Pancreas (tissue), 10 donors: Measurements from ENCODE around the gene UBTFL1. TPM values are rescaled to one million over a fixed set of nuclear protein-coding genes. Genes with fewer than 3 reads are reported as not detected.
A peak's percentile ranks its signal among the peaks of the same experiment; 100 is the strongest.
"Not testable (repeated sequence)": the region's sequence is repeated elsewhere in the genome, so short reads cannot be mapped to it uniquely, and the experiment has no call there.

Source experiments
- ATAC-seq, 4 donors: fragments of 200-7000 bp; cut with Tn5 transposase; one replicate each; pipeline versions ENCODE4 v1.8.0 to v1.9.1; 2020; ENCODE audit warnings: mild to moderate bottlenecking in 4 of 4, moderate library complexity in 4 of 4
- DNase-seq, 6 donors: peaks; one replicate each; pipeline ENCODE4 v3.0.0-alpha.2; 2020
- FAIRE-seq: peaks from 2 replicates; lab custom pipeline; 2012; peaks lifted over from hg19 to GRCh38; lab: Jason Lieb, UNC
- H3K27ac ChIP-seq, 4 donors: fragments of 200-600 bp; sonication (generic); 1 replicate in 3 of 4; 2 replicates in 1 of 4; pipeline versions ENCODE4 v1.5.0 to v1.8.0; 2020
- H3K27me3 ChIP-seq, 4 donors: fragments of 200-600 bp; one replicate each; pipeline ENCODE4 v1.8.0; 2021
- H3K36me3 ChIP-seq, 3 donors: fragments of 200-600 bp; sonication (generic) in 1 of 3; one replicate each; pipeline versions ENCODE4 v1.5.0 to v1.8.0; 2020 to 2021
- H3K4me1 ChIP-seq, 3 donors: fragments of 200-600 bp; one replicate each; pipeline ENCODE4 v1.8.0; 2021
- H3K4me3 ChIP-seq, 4 donors: fragments of 200-600 bp; sonication (generic) in 2 of 4; one replicate each; pipeline versions ENCODE4 v1.5.0 to v1.8.0; 2020 to 2021
- H3K9me3 ChIP-seq, 4 donors: fragments of 200-600 bp; one replicate each; pipeline ENCODE4 v1.8.0; 2021
- WGBS, 2 donors: extraction: QIAGEN DNeasy Blood & Tissue Kit; methylation state at CpG; one replicate each; pipeline ENCODE4 v1.1.7; 2013; 5-methylcytosine and 5-hydroxymethylcytosine counted together
- intact Hi-C, 3 donors: fragments of 100-400 bp; cut with DNase I; formaldehyde crosslinking; loops; one replicate each; pipeline versions ENCODE4 v1.11.1 to v1.14.2; 2022
- polyA plus RNA-seq, 2 donors: library from polyadenylated mRNA; stranded (reverse); fragments of 200-250 nt; gene quantifications; one replicate each; pipeline ENCODE4 v1.2.3, GENCODE V29; 2013
- total RNA-seq, 6 donors: library from RNA; stranded (reverse); fragmentation: NEBNext Ultra II Directional in 4 of 6; extraction: Animal tissue kit (Norgen Biotek cat#: 25700) in 4 of 6; gene quantifications; one replicate each; pipeline versions ENCODE4 v1.2.1 to v1.2.4, GENCODE V29; 2021 to 2023
- TF ChIP-seq, protein P1 (sequence below), 4 donors: fragments of 200-600 bp; sonication (generic) in 3 of 4; IDR thresholded peaks; one replicate each; pipeline versions ENCODE4 v1.5.0 to v1.8.0; 2021; ENCODE audit warnings: antibody characterized with exemption in 4 of 4
- donor health status: healthy with polysubstance abuse.
- donor health status: DM: no; HTN: no; CAD: no; lungs with moderate emphysema.
- donor health status: DM: no; HTN: no; CAD: no.
- donor health status: control.
- donor health status: control.
- donor health status: Bipolar disorder and iron deficiency.
- donor health status: DM: yes; HTN: yes; CAD: no.
- donor health status: DM: no; HTN: no; CAD: no.
- donor health status: DM: no; HTN: no; CAD: no.
- donor health status: DM: yes; HTN: yes; CAD: no.

UBTFL1 gene, protein sequence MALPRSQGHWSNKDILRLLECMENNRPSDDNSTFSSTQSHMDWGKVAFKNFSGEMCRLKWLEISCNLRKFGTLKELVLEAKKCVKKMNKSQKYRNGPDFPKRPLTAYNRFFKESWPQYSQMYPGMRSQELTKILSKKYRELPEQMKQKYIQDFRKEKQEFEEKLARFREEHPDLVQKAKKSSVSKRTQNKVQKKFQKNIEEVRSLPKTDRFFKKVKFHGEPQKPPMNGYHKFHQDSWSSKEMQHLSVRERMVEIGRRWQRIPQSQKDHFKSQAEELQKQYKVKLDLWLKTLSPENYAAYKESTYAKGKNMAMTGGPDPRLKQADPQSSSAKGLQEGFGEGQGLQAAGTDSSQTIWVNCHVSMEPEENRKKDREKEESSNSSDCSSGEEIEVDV
- total RNA-seq = not detected
- polyA plus RNA-seq = not detected

DNA sequence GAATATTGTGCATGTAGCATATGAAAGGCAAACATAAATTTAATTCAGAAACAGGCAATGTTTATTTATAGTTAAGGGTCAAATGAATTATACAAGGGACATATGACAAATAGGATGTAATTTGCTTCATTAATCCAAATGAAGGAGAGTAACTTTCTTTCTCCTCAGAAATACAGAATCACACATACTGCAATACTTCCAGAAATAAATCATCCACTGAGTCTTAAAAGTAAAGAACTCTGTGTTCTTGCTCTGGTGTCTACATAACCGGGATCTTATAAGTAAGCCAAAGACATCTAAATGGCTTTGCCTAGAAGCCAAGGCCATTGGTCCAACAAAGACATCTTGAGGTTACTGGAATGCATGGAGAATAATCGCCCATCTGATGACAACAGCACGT, at the start of gene UBTFL1:
Gene UBTFL1 (plus strand): TSS at position 301 of the 400 bp plus-strand sequence. CDS start 0 bp downstream, at position 301.
- FAIRE-seq, H3K4me3 ChIP-seq, intact Hi-C loops, H3K27ac ChIP-seq, H3K4me1 ChIP-seq, H3K36me3 ChIP-seq, H3K27me3 ChIP-seq, H3K9me3 ChIP-seq, ATAC-seq, DNase-seq: not testable (repeated sequence)
- WGBS, 2 donors = 21 to 42% methylated on average over 2 to 3 of the region's 3 CpGs

GRCh38 chr11:90051591-90052209, 34.0 kb upstream of the UBTFL1 start:
- H3K4me1 ChIP-seq, FAIRE-seq, H3K27me3 ChIP-seq, intact Hi-C loops, H3K27ac ChIP-seq, H3K36me3 ChIP-seq, H3K9me3 ChIP-seq, ATAC-seq, H3K4me3 ChIP-seq: not testable (repeated sequence)
- peak in 4 of 6 donors; percentile 1 to 40 (median 19) for DNase-seq
- 20 to 45% methylated on average over 8 to 32 of the region's 41 CpGs for WGBS, 2 donors

DNA sequence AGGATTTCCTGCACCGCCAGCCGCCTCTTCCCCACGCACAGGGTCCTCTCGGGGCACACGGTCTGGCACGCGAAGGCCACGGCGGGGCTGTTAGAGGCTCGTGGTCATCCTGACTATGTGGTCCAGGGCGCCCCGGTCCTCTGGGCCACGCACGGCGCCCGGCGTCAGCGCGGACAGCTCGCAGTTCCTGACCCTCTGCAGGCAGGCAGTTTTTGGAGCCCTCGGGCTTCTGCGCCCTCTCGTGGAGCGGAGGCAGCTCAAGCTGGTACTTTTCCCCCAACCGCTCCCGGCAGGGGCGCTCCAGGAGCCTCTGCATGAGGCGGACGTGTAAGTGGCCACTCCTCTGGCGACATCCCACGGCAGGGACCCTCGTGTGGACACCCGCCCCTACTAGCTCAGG, 33.4 kb upstream of the UBTFL1 start:
- FAIRE-seq, H3K27ac ChIP-seq, H3K4me1 ChIP-seq, intact Hi-C loops, ATAC-seq, H3K9me3 ChIP-seq, H3K27me3 ChIP-seq, H3K36me3 ChIP-seq, H3K4me3 ChIP-seq: not testable (repeated sequence)
- WGBS, 2 donors = 0 to 3% methylated on average over 1 to 16 of the region's 33 CpGs
- DNase-seq = peak in 2 of 6 donors; percentile 24 to 51

GRCh38 chr11:90053545-90053944, 32.2 kb upstream of the UBTFL1 start:
- H3K9me3 ChIP-seq, H3K4me1 ChIP-seq, ATAC-seq, DNase-seq, H3K36me3 ChIP-seq, H3K27me3 ChIP-seq, H3K4me3 ChIP-seq, FAIRE-seq, H3K27ac ChIP-seq, intact Hi-C loops: not testable (repeated sequence)
- WGBS, 2 donors = 20 to 38% methylated on average over 5 to 12 of the region's 28 CpGs

DNA sequence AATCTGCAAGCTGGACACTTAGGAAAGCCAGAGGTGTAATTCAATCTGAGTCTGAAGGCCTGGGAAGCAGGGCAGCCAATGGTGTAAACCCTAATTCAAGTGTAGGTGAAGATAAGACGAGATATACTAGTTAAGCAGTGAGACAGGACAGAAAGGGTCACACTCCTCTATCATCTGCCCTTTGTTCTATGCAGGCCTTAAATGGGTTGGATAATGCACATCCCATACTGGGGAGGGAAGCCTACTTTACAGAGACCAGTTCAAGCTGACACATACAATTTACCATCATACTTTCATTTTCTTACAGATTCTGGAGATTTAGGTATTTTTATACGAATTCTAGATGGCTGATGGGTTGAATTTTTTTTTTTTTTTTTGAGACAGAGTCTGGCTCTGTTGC, 3.0 kb downstream of the UBTFL1 start:
- H3K4me3 ChIP-seq, FAIRE-seq, H3K36me3 ChIP-seq, H3K9me3 ChIP-seq, H3K27ac ChIP-seq, H3K27me3 ChIP-seq, ATAC-seq, DNase-seq, H3K4me1 ChIP-seq, intact Hi-C loops: not testable (repeated sequence)
- 33 to 50% methylated on average over 1 of the region's 2 CpGs for WGBS, 2 donors

GRCh38 chr11:90095230-90095924, 9.6 kb downstream of the UBTFL1 start:
- H3K36me3 ChIP-seq, DNase-seq, H3K27ac ChIP-seq, FAIRE-seq, H3K4me3 ChIP-seq, ATAC-seq, intact Hi-C loops, H3K27me3 ChIP-seq, H3K9me3 ChIP-seq, H3K4me1 ChIP-seq: not testable (repeated sequence)
- 74 to 90% methylated on average over 22 to 28 of the region's 28 CpGs for WGBS, 2 donors

DNA sequence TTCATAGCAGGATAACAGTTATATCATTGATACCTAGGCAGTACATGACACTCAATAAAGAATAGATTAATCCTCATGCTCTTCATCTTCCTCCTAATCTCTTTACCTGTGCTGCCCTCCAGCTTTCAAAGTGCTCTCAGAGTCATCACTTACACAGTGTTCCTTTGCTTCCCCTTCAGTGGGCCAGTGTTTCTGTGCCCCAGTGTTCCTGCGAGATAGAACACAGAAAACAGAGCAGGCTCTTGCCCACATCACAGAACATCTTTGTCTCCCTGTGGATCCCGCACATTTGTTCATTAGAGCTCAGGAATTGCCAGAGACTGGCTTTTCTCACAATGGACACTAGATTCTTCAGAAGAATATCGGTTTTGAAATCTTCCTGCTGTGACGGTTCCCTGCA, 12.5 kb downstream of the UBTFL1 start:
- DNase-seq, FAIRE-seq, H3K36me3 ChIP-seq, H3K27me3 ChIP-seq, intact Hi-C loops, ATAC-seq, H3K4me3 ChIP-seq, H3K9me3 ChIP-seq, H3K4me1 ChIP-seq, H3K27ac ChIP-seq: not testable (repeated sequence)
- 63 to 66% methylated on average over 4 of the region's 4 CpGs for WGBS, 2 donors

- H3K27me3 ChIP-seq = no peaks in the 10 kb centered on the region
- WGBS, 2 donors = 86 to 94% methylated on average over 3 of the region's 3 CpGs
- H3K36me3 ChIP-seq = no peaks in the 10 kb centered on the region
- H3K27ac ChIP-seq = no peak overlapping the region
- DNase-seq (no peak), ATAC-seq (no peak), FAIRE-seq (no peak)
- no peaks in the 10 kb centered on the region for H3K9me3 ChIP-seq
- no peaks in the 10 kb centered on the region for H3K4me1 ChIP-seq
- TF ChIP-seq, protein P1, sequence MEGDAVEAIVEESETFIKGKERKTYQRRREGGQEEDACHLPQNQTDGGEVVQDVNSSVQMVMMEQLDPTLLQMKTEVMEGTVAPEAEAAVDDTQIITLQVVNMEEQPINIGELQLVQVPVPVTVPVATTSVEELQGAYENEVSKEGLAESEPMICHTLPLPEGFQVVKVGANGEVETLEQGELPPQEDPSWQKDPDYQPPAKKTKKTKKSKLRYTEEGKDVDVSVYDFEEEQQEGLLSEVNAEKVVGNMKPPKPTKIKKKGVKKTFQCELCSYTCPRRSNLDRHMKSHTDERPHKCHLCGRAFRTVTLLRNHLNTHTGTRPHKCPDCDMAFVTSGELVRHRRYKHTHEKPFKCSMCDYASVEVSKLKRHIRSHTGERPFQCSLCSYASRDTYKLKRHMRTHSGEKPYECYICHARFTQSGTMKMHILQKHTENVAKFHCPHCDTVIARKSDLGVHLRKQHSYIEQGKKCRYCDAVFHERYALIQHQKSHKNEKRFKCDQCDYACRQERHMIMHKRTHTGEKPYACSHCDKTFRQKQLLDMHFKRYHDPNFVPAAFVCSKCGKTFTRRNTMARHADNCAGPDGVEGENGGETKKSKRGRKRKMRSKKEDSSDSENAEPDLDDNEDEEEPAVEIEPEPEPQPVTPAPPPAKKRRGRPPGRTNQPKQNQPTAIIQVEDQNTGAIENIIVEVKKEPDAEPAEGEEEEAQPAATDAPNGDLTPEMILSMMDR (IDR thresholded peaks at IDR 0.05) = no peak
- no peak overlapping the region for H3K4me3 ChIP-seq
- intact Hi-C loops = no loop called here
These were observed 14.7 kb downstream of the UBTFL1 start for GRCh38 chr11:90100431-90100830.
